Neutrophil (primary cell): ENCODE results near the gene RFX3.
A peak's percentile ranks its signal among the peaks of the same experiment; 100 is the strongest.

Source experiments
- H3K27ac ChIP-seq: fragments of 200-600 bp; sonication (generic); 2 replicates; pipeline ENCODE4 v1.5.1; 2016; ENCODE audit warnings: mild to moderate bottlenecking, moderate library complexity
- H3K27me3 ChIP-seq: fragments of 200-600 bp; sonication (generic); 2 replicates; pipeline ENCODE4 v1.6.0; 2016; ENCODE audit warnings: mild to moderate bottlenecking
- H3K36me3 ChIP-seq: fragments of 200-600 bp; sonication (generic); 2 replicates; pipeline ENCODE4 v1.5.1; 2017
- H3K4me1 ChIP-seq, 2 experiments: fragments of 200-600 bp in 1 of 2; sonication (generic) in 1 of 2; 1 replicate in 1 of 2; 2 replicates in 1 of 2; pipeline versions ENCODE4 v1.5.1 to v1.6.1; 2013 to 2016; ENCODE audit warnings: low read depth in 1 of 2, low read length in 1 of 2, mild to moderate bottlenecking in 1 of 2, moderate library complexity in 1 of 2; ENCODE audit not compliant: control insufficient read depth in 1 of 2, insufficient read depth in 1 of 2
- H3K4me3 ChIP-seq, 2 experiments: fragments of 200-600 bp in 1 of 2; sonication (generic) in 1 of 2; 1 replicate in 1 of 2; 2 replicates in 1 of 2; pipeline ENCODE4 v1.5.1; 2013 to 2016; ENCODE audit warnings: low read depth in 1 of 2, low read length in 1 of 2, mild to moderate bottlenecking in 1 of 2, moderate library complexity in 1 of 2
- H3K9me3 ChIP-seq: fragments of 200-600 bp; sonication (generic); 2 replicates; pipeline ENCODE4 v1.5.1; 2016
- TF ChIP-seq, protein P1 (sequence below): fragments of 200-600 bp; sonication (generic); IDR thresholded peaks from 2 replicates; pipeline ENCODE4 v1.5.1; 2016; ENCODE audit warnings: antibody characterized with exemption

Gene RFX3

DNA sequence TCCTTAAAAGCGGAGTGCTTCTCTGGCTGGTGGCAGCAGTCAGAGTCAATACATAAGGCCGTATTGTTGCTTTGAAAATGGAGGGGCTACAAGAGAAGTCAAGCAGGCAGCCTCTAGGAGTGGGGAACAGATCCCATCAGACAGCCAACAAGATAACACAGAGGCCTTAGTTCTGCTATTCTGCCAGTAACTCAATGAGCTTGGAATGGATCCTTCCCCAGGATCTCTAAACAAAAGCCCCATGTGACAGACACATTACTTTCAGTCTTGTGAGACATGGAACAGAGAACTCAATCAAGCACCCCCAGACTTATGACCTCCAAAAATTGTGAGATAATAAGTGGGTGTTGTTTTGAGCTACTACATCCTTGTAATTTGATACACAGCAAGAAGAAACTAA is 158.6 kb downstream of the RFX3 start:
- Histone ChIP-seq H3K4me1 (peaks cover 5% of the 10 kb centered on the region in 2 experiments), H3K36me3 (no peaks in the 10 kb centered on the region), H3K27me3 (no peaks in the 10 kb centered on the region), H3K9me3 (no peaks in the 10 kb centered on the region), H3K4me3 (no peak overlapping the region), H3K27ac (no peak overlapping the region)
- TF ChIP-seq, protein P1, sequence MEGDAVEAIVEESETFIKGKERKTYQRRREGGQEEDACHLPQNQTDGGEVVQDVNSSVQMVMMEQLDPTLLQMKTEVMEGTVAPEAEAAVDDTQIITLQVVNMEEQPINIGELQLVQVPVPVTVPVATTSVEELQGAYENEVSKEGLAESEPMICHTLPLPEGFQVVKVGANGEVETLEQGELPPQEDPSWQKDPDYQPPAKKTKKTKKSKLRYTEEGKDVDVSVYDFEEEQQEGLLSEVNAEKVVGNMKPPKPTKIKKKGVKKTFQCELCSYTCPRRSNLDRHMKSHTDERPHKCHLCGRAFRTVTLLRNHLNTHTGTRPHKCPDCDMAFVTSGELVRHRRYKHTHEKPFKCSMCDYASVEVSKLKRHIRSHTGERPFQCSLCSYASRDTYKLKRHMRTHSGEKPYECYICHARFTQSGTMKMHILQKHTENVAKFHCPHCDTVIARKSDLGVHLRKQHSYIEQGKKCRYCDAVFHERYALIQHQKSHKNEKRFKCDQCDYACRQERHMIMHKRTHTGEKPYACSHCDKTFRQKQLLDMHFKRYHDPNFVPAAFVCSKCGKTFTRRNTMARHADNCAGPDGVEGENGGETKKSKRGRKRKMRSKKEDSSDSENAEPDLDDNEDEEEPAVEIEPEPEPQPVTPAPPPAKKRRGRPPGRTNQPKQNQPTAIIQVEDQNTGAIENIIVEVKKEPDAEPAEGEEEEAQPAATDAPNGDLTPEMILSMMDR = no peak

DNA sequence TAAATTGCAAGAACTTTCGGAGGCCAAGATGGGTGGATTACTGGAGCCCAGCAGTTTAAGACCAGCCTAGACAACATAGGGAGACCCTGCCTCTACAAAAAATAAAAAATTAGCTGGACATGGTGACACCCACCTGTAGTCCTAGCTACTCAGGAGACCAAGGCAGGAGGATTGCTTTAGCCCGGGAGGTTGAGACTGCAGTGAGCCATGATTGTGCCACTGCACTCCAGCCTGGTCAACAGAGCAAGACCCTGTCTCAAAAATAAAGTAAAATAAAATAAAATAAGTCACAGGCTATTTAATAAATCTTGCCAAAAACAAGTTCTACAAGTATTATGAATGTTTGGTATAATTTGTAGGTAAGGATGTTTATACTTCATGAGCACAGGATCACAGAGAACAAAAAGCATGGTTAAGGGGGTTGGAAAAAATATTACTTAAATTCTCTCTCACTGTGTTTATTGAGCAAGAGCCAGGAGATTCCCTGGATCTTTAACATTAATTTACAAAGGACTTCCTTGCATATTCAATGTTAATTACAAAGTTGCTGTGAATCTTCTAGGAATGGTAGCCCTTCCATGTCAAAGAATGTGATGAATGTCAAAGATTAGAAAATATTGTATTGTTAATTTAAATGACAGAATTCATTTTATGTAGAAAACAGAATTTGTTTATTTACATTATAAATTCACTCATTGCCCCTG is 164.0 kb downstream of the RFX3 start:
- peak overlapping the region; percentile 1 to 22 for H3K4me3 ChIP-seq
- peaks cover 42 to 43% of the 10 kb centered on the region in 2 experiments for H3K4me1 ChIP-seq
- H3K27ac ChIP-seq = peak overlapping the region; percentile 76
- H3K9me3 ChIP-seq = no peaks in the 10 kb centered on the region
- H3K36me3 ChIP-seq = no peaks in the 10 kb centered on the region
- H3K27me3 ChIP-seq = no peaks in the 10 kb centered on the region
- TF ChIP-seq, protein P1 = no peak

DNA sequence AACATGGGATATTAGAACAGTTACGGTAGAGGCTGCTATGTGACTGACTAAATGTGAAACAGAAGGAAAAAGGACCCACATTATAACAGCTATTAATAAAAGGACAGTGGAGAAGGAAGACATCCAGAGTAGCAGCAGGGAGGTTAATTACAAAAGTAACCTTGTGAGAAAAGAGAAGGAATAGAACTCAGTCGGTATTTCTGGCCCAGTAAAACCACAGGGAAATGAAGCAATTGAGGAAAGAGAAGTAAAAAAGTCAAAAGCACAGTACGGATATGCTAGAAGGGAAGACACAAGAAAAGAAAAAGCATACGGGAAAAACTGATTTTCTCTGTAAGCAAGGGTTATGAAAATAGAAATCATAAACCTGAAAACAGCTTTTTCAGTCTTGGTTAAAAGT is 164.7 kb downstream of the RFX3 start:
- peak overlapping the region; percentile 76 for H3K27ac ChIP-seq
- peaks cover 42 to 43% of the 10 kb centered on the region in 2 experiments for H3K4me1 ChIP-seq
- no peaks in the 10 kb centered on the region for H3K27me3 ChIP-seq
- TF ChIP-seq, protein P1 = no peak
- H3K9me3 ChIP-seq = no peaks in the 10 kb centered on the region
- H3K36me3 ChIP-seq = no peaks in the 10 kb centered on the region
- H3K4me3 ChIP-seq = peak overlapping the region; percentile 1 to 22

DNA sequence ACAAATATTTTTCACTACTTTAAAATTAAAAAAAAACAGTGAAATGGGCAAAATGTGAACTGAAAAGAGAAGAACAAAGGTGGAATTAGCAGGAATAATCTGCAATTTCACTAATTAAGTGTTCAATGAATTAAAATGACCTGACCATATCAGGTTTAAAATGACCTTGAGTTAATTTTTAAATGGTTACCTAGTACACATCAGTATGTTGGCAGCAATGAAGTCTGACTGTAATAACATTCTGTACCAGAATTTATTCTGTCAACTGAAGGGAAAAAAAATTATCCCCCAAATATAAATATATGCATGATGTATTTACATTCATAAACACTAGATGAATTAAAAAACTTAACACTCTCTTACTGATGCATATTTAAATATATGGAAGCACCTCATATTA is 165.6 kb downstream of the RFX3 start:
- H3K4me3 ChIP-seq = no peak overlapping the region
- peaks cover 42 to 43% of the 10 kb centered on the region in 2 experiments for H3K4me1 ChIP-seq
- H3K27me3 ChIP-seq = no peaks in the 10 kb centered on the region
- H3K9me3 ChIP-seq = no peaks in the 10 kb centered on the region
- TF ChIP-seq, protein P1 = no peak
- H3K36me3 ChIP-seq = no peaks in the 10 kb centered on the region
- peak overlapping the region; percentile 76 for H3K27ac ChIP-seq

DNA sequence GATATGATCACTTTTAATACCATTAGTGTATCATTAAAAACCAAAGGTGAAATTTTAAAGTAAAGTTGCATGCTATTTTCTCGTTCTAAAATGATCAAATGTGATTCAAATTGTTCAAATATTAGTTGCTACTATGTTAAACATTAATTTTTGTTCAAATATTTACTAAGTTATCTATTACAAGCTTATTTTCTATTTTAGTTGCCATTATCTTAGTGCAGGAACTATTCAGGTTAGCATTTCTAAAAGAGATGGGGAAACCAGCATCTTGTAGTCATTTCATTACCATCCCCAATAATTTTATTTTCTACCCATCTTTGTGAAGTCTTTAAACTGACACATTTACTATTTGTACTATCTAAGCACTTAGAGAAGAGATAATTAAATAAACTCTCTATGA is 166.0 kb downstream of the RFX3 start:
- peak overlapping the region in 1 of 2 experiments; percentile 11 for H3K4me3 ChIP-seq
- H3K27me3 ChIP-seq = no peaks in the 10 kb centered on the region
- H3K4me1 ChIP-seq = peaks cover 42 to 43% of the 10 kb centered on the region in 2 experiments
- H3K27ac ChIP-seq = peak overlapping the region; percentile 76
- no peaks in the 10 kb centered on the region for H3K36me3 ChIP-seq
- TF ChIP-seq, protein P1 = no peak
- H3K9me3 ChIP-seq = no peaks in the 10 kb centered on the region
